ENCODE data around the gene SLC1A4. TPM values are rescaled to one million over a fixed set of nuclear protein-coding genes. Genes with fewer than 3 reads are reported as not detected.
A peak's percentile ranks its signal among the peaks of the same experiment; 100 is the strongest.
"Not testable (repeated sequence)": the region's sequence is repeated elsewhere in the genome, so short reads cannot be mapped to it uniquely, and the experiment has no call there.

The SLC1A4 gene
- total RNA-seq, 1 donor from 2014 or later: 32.4 TPM

GRCh38 chr2:65026154-65026553 lies 37.0 kb downstream of the SLC1A4 start:
- no peak for DNase-seq (ENCODE audit: low spot score)

GRCh38 chr2:65026704-65027464 lies 37.7 kb downstream of the SLC1A4 start:
- no peak for DNase-seq (ENCODE audit: low spot score)

- no peak for DNase-seq (ENCODE audit: low spot score)
Observed at GRCh38 chr2:65027616-65028244, 38.5 kb downstream of the SLC1A4 start.

GRCh38 chr2:65030476-65031332 lies 41.5 kb downstream of the SLC1A4 start:
- DNase-seq (ENCODE audit: low spot score): no peak

GRCh38 chr2:65031341-65032018 lies 42.3 kb downstream of the SLC1A4 start:
- no peak for DNase-seq (ENCODE audit: low spot score)

GRCh38 chr2:65032019-65032975 lies 43.1 kb downstream of the SLC1A4 start:
- no peak for DNase-seq (ENCODE audit: low spot score)

- no peak for DNase-seq (ENCODE audit: low spot score)
Observed at GRCh38 chr2:65033178-65033577, 44.0 kb downstream of the SLC1A4 start.

GRCh38 chr2:65033667-65034066 lies 44.5 kb downstream of the SLC1A4 start:
- DNase-seq (ENCODE audit: low spot score): not testable (repeated sequence)

GRCh38 chr2:65035351-65035943 lies 46.2 kb downstream of the SLC1A4 start:
- no peak for DNase-seq (ENCODE audit: low spot score)

- DNase-seq (ENCODE audit: low spot score): no peak
Observed at GRCh38 chr2:65037178-65037577, 48.0 kb downstream of the SLC1A4 start.

- no peak for DNase-seq (ENCODE audit: low spot score)
Observed at GRCh38 chr2:65039640-65040039, 50.4 kb downstream of the SLC1A4 start.

- DNase-seq (ENCODE audit: low spot score): peak; percentile 91
Observed at GRCh38 chr2:65040400-65041261, 51.4 kb downstream of the SLC1A4 start.

GRCh38 chr2:65043001-65043400 lies 53.8 kb downstream of the SLC1A4 start:
- DNase-seq (ENCODE audit: low spot score): no peak

GRCh38 chr2:65044097-65044735 lies 55.0 kb downstream of the SLC1A4 start:
- no peak for DNase-seq (ENCODE audit: low spot score)

GRCh38 chr2:65045651-65046050 lies 56.5 kb downstream of the SLC1A4 start:
- DNase-seq (ENCODE audit: low spot score): no peak

- no peak for DNase-seq (ENCODE audit: low spot score)
Observed at GRCh38 chr2:65046633-65047407, 57.6 kb downstream of the SLC1A4 start.

- no peak for DNase-seq (ENCODE audit: low spot score)
Observed at GRCh38 chr2:65049010-65049639, 59.9 kb downstream of the SLC1A4 start.

- DNase-seq (ENCODE audit: low spot score): no peak
Observed at GRCh38 chr2:65050931-65051330, 61.7 kb downstream of the SLC1A4 start.

Measured in ureter (tissue), 1 donor.